Cardiac fibroblast (primary cell): ENCODE measurements around the gene RGS3.

Experiments used
- DNase-seq, 2 donors: peaks; one replicate each; pipeline versions ENCODE4 v3.0.0 to v3.0.0-alpha.2; 2010; ENCODE audit warnings: low read depth in 2 of 2
- H3K4me3 ChIP-seq, 2 donors: replicated peaks in 1 of 2; 1 replicate in 1 of 2; 2 replicates in 1 of 2; pipeline ENCODE4 v1.5.1; 2011; ENCODE audit warnings: low read depth in 2 of 2, low read length in 2 of 2, mild to moderate bottlenecking in 2 of 2, moderate library complexity in 1 of 2
- CTCF ChIP-seq: IDR thresholded peaks from one replicate; pipeline ENCODE4 v1.5.1; 2011; ENCODE audit warnings: low read depth, mild to moderate bottlenecking, low read length, inconsistent platforms

The RGS3 gene

GRCh38 chr9:113570106-113570505, 106.6 kb downstream of the RGS3 start:
- no peak for TF ChIP-seq CTCF
- H3K4me3 ChIP-seq: no peak overlapping the region
- DNase-seq: no peak

DNA sequence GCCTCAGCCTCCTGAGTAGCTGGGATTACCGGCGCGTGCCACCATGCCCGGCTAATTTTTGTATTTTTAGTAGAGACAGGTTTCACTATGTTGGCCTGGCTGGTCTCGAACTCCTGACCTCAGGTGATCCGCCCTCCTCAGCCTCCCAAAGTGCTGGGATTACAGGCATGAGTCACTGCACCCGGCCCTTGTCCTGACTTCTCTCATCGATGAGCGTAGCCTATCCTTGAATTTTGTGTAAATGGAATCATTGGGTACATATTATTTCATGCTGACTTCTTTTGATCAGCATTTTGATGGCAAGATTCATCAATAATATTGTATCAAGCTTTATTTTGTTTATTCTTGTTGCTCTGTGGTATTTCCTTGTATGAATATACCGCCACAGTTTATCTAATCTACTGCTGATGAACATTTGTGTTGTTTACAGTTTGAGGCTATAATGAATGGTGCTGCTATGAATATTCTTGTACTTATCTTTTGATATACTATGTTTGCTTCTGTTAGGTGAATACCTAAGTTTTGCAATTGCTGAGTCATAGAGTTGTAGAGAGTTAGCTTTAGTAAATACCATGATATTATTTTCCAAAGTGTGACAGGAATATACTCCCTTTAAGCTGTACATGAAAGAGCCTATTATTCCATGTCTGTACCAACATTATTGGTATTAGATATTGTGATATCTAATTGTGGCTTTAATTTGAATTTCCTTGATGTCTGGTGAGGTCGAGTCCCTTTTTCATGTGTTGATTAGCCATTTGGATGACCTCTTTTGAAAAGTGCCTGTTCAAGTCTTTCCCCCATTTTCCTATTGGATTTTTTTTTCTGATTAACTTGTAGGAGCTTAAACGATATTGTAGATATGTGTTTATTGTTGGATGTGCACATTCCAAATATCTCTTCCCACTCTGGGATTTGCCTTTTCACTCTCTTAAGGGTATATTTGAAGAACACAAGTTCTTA, 107.5 kb downstream of the RGS3 start:
- DNase-seq: peak in 1 of 2 donors; percentile 47
- TF ChIP-seq CTCF: no peak
- no peak overlapping the region for H3K4me3 ChIP-seq

GRCh38 chr9:113572076-113572861, 108.7 kb downstream of the RGS3 start:
- DNase-seq: no peak
- no peak overlapping the region for H3K4me3 ChIP-seq
- TF ChIP-seq CTCF: no peak

DNA sequence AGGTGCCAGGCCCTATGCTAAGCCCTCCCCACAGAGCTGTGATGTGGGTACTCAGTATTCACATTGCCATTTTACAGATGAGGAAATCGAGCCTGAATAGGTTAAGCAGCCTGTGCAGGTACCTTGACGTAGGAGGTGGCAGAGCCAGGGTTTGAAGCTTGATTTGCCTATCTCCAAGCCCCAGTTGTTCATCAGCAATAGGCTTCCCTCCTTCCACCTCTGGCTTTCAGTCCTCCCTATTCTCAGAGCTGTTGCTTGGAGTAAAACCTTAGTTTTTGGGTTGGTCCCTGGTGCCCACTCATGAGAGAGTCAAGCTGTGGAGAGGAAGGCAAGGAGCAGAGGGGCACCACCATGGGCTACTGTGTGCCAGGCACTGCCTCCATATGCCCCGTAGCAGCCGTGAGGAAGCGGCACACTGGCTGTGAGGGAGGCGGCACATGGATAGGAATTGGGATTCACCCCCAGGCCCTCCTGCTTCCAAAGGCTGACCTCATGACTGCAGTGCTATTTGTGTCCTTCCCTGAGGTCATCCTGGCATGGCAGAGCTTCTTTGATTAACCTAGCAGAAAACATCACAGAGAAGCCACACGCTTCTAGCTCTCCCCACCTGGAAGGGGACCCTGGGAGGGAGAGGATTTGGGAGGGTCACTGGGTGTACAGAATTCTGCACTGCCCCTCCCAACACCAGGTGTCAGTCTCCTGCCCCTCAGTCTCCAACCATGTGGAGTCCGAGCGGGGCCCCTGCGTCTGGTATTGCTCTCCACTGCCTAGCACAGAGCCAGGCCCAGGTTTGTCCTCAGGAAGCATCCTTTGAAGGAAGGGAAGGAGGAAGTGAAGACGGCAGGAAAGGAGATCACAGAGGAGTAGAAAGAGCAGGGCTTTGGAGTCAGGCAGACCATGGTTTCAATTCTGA, 109.8 kb downstream of the RGS3 start:
- H3K4me3 ChIP-seq: no peak overlapping the region
- no peak for DNase-seq
- no peak for TF ChIP-seq CTCF

GRCh38 chr9:113573959-113574352, 110.4 kb downstream of the RGS3 start:
- no peak for DNase-seq
- no peak overlapping the region for H3K4me3 ChIP-seq
- no peak for TF ChIP-seq CTCF
